Heart left ventricle (tissue), 13 donors: ENCODE measurements around the gene PITX2.

Experiments used
- POLR2A ChIP-seq, 2 donors: fragments of 450-650 bp; IDR thresholded peaks; one replicate each; pipeline ENCODE4 v1.6.1; 2017; ENCODE audit warnings: antibody characterized with exemption in 2 of 2, mild to moderate bottlenecking in 2 of 2, moderate library complexity in 2 of 2
- TF ChIP-seq, protein P1 (sequence below), 12 donors: fragments of 200-600 bp; sonication (generic) in 4 of 12; IDR thresholded peaks; one replicate each; pipeline versions ENCODE4 v1.5.0 to v1.8.0; 2018 to 2022; ENCODE audit warnings: antibody characterized with exemption in 12 of 12, mild to moderate bottlenecking in 5 of 12
- donor health status: ischemic (EF 13 %, LVEDD 7.1; RV severe dilation, severe dysfunction).
- donor health status: DM: no; HTN: yes; CAD: no.
- donor health status: DM: no; HTN: no; CAD: no.
- donor health status: ischemic (EF 25% LVEDD 6.9; RV normal size, moderate dysfunction).
- donor health status: ischemic (EF 25% LVEDD 5.7; RV mildly dilated, moderate dysfunction).
- donor health status: ischemic (EF 35%, LVEDD 5.7; RV mildly dilated, moderate dysfunction).
- donor health status: nonischemic (EF 11% LVEDD 7.7; RV severe dilation, severe dysfunction).
- donor health status: DM: yes; HTN: yes; CAD: no.
- donor health status: PGD.
- donor health status: ischemic (EF 29% LVEDD 5.4; RV normal size, mild dysfunction).
- donor health status: nonischemic (EF 23%, LVEDD 6.1; RV moderate dilation, normal function).

- TF ChIP-seq, protein P1, sequence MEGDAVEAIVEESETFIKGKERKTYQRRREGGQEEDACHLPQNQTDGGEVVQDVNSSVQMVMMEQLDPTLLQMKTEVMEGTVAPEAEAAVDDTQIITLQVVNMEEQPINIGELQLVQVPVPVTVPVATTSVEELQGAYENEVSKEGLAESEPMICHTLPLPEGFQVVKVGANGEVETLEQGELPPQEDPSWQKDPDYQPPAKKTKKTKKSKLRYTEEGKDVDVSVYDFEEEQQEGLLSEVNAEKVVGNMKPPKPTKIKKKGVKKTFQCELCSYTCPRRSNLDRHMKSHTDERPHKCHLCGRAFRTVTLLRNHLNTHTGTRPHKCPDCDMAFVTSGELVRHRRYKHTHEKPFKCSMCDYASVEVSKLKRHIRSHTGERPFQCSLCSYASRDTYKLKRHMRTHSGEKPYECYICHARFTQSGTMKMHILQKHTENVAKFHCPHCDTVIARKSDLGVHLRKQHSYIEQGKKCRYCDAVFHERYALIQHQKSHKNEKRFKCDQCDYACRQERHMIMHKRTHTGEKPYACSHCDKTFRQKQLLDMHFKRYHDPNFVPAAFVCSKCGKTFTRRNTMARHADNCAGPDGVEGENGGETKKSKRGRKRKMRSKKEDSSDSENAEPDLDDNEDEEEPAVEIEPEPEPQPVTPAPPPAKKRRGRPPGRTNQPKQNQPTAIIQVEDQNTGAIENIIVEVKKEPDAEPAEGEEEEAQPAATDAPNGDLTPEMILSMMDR (IDR thresholded peaks at IDR 0.05), result no peak
- no peak for TF ChIP-seq POLR2A (IDR thresholded peaks at IDR 0.05)
These were observed 17.8 kb downstream of the PITX2 start for GRCh38 chr4:110605077-110605476.
